OCI-LY7 (cell line): ENCODE measurements around the gene ZNF423. TPM values are rescaled to one million over a fixed set of nuclear protein-coding genes. Genes with fewer than 3 reads are reported as not detected.

ENCODE experiments used
- BruUV-seq: library from RNA; stranded (reverse); fragments of 400-500 nt; replicated peaks from 2 replicates; lab custom pipeline; 2021; lab: Mats Ljungman, UMichigan
- CTCF ChIA-PET: fragments of 300-600 bp; sonication (Branson Sonifier 250); formaldehyde crosslinking; loops from one replicate; lab custom pipeline; 2022; ENCODE audit warnings: antibody characterized with exemption; ENCODE audit not compliant: unreplicated experiment; lab: Charles Lee
- POLR2A ChIA-PET: fragments of 300-600 bp; sonication (Branson Sonifier 250); formaldehyde crosslinking; loops from one replicate; lab custom pipeline; 2022; ENCODE audit warnings: antibody characterized with exemption; lab: Charles Lee
- DNase-seq: peaks from one replicate; pipeline ENCODE4 v3.0.0-alpha.2; 2015; ENCODE audit warnings: low spot score
- H2AFZ ChIP-seq: fragments of 200-600 bp; sonication (generic), shearing (Covaris generic); 2 replicates; pipeline ENCODE4 v1.6.1; 2014; ENCODE audit warnings: mild to moderate bottlenecking, antibody characterized with exemption, low read length, moderate library complexity
- H3K27ac ChIP-seq: fragments of 200-600 bp; sonication (generic); 2 replicates; pipeline ENCODE4 v1.5.1; 2014; ENCODE audit warnings: mixed run types, low read depth, mild to moderate bottlenecking, moderate library complexity, low read length, inconsistent platforms; ENCODE audit not compliant: poor library complexity, severe bottlenecking
- H3K36me3 ChIP-seq: fragments of 200-600 bp; sonication (generic); 2 replicates; pipeline ENCODE4 v1.6.1; 2014; ENCODE audit warnings: mild to moderate bottlenecking, antibody characterized with exemption, low read length, moderate library complexity, mixed read lengths; ENCODE audit not compliant: insufficient read depth
- H3K4me1 ChIP-seq: fragments of 200-600 bp; sonication (generic); 2 replicates; pipeline ENCODE4 v1.5.1; 2014; ENCODE audit warnings: mild to moderate bottlenecking, low read length; ENCODE audit not compliant: insufficient read depth, poor library complexity, severe bottlenecking
- H3K4me2 ChIP-seq: fragments of 200-600 bp; sonication (generic); 2 replicates; pipeline ENCODE4 v1.6.1; 2014; ENCODE audit warnings: mild to moderate bottlenecking, low read length
- H3K4me3 ChIP-seq: fragments of 200-600 bp; sonication (generic); 2 replicates; pipeline ENCODE4 v1.5.1; 2014; ENCODE audit warnings: mild to moderate bottlenecking, low read depth, low read length; ENCODE audit not compliant: poor library complexity, severe bottlenecking
- H3K79me2 ChIP-seq: fragments of 200-600 bp; sonication (generic); 2 replicates; pipeline ENCODE4 v1.6.1; 2016; ENCODE audit warnings: low read depth, mild to moderate bottlenecking, low read length, moderate library complexity, mixed read lengths; ENCODE audit not compliant: insufficient read depth
- H3K9me2 ChIP-seq: fragments of 200-600 bp; sonication (generic); 2 replicates; pipeline ENCODE4 v1.6.1; 2016; ENCODE audit warnings: mild to moderate bottlenecking, low read length, mixed read lengths; ENCODE audit not compliant: insufficient read depth
- H3K9me3 ChIP-seq: fragments of 200-600 bp; sonication (generic); 2 replicates; pipeline ENCODE4 v1.6.1; 2014; ENCODE audit warnings: mild to moderate bottlenecking, mixed run types, low read length, mixed read lengths
- H4K20me1 ChIP-seq: fragments of 200-600 bp; sonication (generic); 2 replicates; pipeline ENCODE4 v1.6.1; 2014; ENCODE audit warnings: mild to moderate bottlenecking, antibody characterized with exemption, low read length, moderate library complexity, mixed read lengths; ENCODE audit not compliant: insufficient read depth
- EZH2phosphoT487 ChIP-seq: fragments of 200-600 bp; sonication (generic); IDR thresholded peaks from 2 replicates; pipeline ENCODE4 v1.6.1; 2018; ENCODE audit warnings: low read depth, borderline replicate concordance, mild to moderate bottlenecking, mixed run types, antibody characterized with exemption, low read length, moderate library complexity, mixed read lengths
- intact Hi-C: fragments of 100-400 bp; cut with micrococcal nuclease; formaldehyde crosslinking; loops from one replicate; pipeline ENCODE4 v1.10.0; 2022; ENCODE audit not compliant: unreplicated experiment
- total RNA-seq, 2 experiments: library from RNA; depleted of rRNA in 1 of 2; stranded (reverse); fragments of >200 nt in 1 of 2; shearing (Covaris generic) in 1 of 2; gene quantifications; 2 replicates each; pipeline ENCODE4 v1.2.3, GENCODE V29; 2014 to 2022
- TF ChIP-seq, protein P1 (sequence below): fragments of 200-600 bp; sonication (generic); conservative IDR thresholded peaks from 2 replicates; pipeline ENCODE4 v1.5.1; 2014; ENCODE audit warnings: mild to moderate bottlenecking, antibody characterized with exemption, low read length, moderate library complexity, mixed read lengths

ZNF423 gene
- total RNA-seq, 2 experiments from 2014 or later, result 0.09 to 0.13 TPM

DNA sequence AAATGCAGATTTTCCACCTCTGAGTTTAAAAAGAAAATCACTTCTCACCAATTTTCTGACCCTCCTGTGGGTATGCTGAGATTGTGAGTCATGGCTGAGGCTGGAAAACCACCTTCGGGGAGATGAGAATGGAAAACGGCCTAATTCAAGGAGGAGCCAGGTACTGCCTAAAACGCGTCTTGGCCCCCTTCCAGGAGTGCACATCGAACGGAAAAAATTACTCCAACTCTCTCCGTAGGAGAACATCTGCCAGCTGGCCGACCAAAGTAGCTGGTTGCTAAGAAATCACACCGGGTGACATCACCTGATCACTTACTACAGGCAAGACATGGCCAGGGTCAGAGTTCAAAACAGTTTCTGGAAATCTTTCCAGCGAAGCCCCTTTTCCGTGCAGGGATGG, 107.6 kb downstream of the ZNF423 start:
- H3K36me3 ChIP-seq, result no peaks in the 10 kb centered on the region
- no peak overlapping the region for H3K27ac ChIP-seq
- H3K9me3 ChIP-seq, result no peaks in the 10 kb centered on the region
- H3K79me2 ChIP-seq, result no peaks in the 10 kb centered on the region
- no peaks in the 10 kb centered on the region for H3K4me1 ChIP-seq
- intact Hi-C loops, result no loop called here
- H4K20me1 ChIP-seq, result no peaks in the 10 kb centered on the region
- CTCF ChIA-PET, result no interaction called here
- no peaks in the 10 kb centered on the region for H3K9me2 ChIP-seq
- POLR2A ChIA-PET, result no interaction called here
- H3K4me2 ChIP-seq, result no peak overlapping the region
- H2AFZ ChIP-seq, result no peak overlapping the region
- no peak overlapping the region for H3K4me3 ChIP-seq
- no TSS peak for BruUV-seq
- no peak for TF ChIP-seq EZH2phosphoT487
- TF ChIP-seq, protein P1, sequence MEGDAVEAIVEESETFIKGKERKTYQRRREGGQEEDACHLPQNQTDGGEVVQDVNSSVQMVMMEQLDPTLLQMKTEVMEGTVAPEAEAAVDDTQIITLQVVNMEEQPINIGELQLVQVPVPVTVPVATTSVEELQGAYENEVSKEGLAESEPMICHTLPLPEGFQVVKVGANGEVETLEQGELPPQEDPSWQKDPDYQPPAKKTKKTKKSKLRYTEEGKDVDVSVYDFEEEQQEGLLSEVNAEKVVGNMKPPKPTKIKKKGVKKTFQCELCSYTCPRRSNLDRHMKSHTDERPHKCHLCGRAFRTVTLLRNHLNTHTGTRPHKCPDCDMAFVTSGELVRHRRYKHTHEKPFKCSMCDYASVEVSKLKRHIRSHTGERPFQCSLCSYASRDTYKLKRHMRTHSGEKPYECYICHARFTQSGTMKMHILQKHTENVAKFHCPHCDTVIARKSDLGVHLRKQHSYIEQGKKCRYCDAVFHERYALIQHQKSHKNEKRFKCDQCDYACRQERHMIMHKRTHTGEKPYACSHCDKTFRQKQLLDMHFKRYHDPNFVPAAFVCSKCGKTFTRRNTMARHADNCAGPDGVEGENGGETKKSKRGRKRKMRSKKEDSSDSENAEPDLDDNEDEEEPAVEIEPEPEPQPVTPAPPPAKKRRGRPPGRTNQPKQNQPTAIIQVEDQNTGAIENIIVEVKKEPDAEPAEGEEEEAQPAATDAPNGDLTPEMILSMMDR, result no peak
- DNase-seq, result no peak

DNA sequence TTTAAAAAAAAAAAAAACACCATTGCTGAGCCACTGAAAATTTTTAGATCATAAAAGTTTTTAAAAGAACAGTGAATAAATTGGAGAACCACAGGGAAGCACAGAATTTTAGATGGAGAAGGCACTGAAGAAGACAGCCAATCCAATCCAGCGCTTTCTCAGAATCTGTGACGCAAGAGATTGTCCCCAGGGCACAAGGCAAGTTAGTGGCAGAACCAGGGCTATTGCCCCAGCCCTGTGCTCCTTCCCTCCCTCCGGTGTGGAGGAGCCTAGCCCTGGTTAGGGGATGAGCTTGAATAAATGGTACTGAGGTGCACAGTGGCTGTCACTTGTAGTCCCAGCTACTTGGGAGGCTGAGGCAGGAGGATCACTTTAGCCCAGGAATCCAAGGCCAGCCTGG, 108.3 kb downstream of the ZNF423 start:
- no peak for TF ChIP-seq EZH2phosphoT487
- TF ChIP-seq, protein P1, result no peak
- POLR2A ChIA-PET, result no interaction called here

DNA sequence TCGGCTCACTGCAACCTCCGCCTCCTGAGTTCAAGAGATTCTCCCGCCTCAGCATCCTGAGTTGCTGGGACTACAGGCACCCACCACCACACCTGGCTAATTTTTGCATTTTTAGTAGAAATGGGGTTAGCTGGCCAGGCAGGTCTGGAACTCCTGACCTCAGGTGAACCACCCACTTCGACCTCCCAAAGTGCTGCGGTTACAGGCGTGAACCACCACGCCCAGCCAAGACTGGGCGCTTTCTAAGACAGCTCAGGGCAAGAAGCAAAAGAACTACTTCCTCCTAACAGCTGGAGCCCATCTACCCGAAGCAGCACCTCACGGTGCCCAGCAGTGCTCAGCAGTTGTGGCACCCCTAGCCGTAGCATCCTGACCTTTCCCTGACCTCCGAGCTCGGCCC, 109.4 kb downstream of the ZNF423 start:
- Histone ChIP-seq H2AFZ (no peak overlapping the region), H3K4me3 (no peak overlapping the region), H3K4me1 (no peaks in the 10 kb centered on the region), H3K36me3 (no peaks in the 10 kb centered on the region), H3K79me2 (no peaks in the 10 kb centered on the region), H3K9me2 (no peaks in the 10 kb centered on the region), H4K20me1 (no peaks in the 10 kb centered on the region), H3K9me3 (no peaks in the 10 kb centered on the region), H3K4me2 (no peak overlapping the region), H3K27ac (no peak overlapping the region)
- TF ChIP-seq, protein P1, result no peak
- no peak for TF ChIP-seq EZH2phosphoT487
- intact Hi-C loops, result no loop called here
- CTCF ChIA-PET, result no interaction called here
- POLR2A ChIA-PET, result interaction anchor here (0.6 kb wide), 1 partner anchor 13 kb away, joined by 3 read pairs; no protein-coding TSS in a partner anchor
- BruUV-seq, result no TSS peak
- no peak for DNase-seq

More for the DNA sequence above, 108.3 kb downstream of the ZNF423 start:
- Histone ChIP-seq H3K9me3 (no peaks in the 10 kb centered on the region), H3K4me3 (no peak overlapping the region), H3K4me2 (no peak overlapping the region), H3K79me2 (no peaks in the 10 kb centered on the region), H3K27ac (no peak overlapping the region), H3K9me2 (no peaks in the 10 kb centered on the region), H2AFZ (no peak overlapping the region), H4K20me1 (no peaks in the 10 kb centered on the region), H3K36me3 (no peaks in the 10 kb centered on the region), H3K4me1 (no peaks in the 10 kb centered on the region)
- CTCF ChIA-PET, result no interaction called here
- no peak for DNase-seq
- no TSS peak for BruUV-seq
- intact Hi-C loops, result no loop called here
